ENCODE data around the gene GYS1. TPM values are rescaled to one million over a fixed set of nuclear protein-coding genes. Genes with fewer than 3 reads are reported as not detected.

GYS1 gene
- total RNA-seq, 1 donor from 2014 or later: 45.7 TPM

- peaks cover 23% of the 10 kb centered on the region for H3K36me3 Mint-ChIP-seq (ENCODE audit: low read depth, unreplicated experiment)
- H3K4me1 Mint-ChIP-seq (ENCODE audit: unreplicated experiment): peaks cover 42% of the 10 kb centered on the region
- H3K27me3 Mint-ChIP-seq (ENCODE audit: unreplicated experiment): peaks cover 21% of the 10 kb centered on the region
- peak overlapping the region; percentile 78 for H3K4me3 Mint-ChIP-seq (ENCODE audit: unreplicated experiment)
- no peak overlapping the region for H3K27ac Mint-ChIP-seq (ENCODE audit: unreplicated experiment)
- no peaks in the 10 kb centered on the region for H3K9me3 Mint-ChIP-seq (ENCODE audit: unreplicated experiment)
- TF ChIP-seq CTCF (IDR thresholded peaks at IDR 0.05; ENCODE audit: unreplicated experiment): no peak
- DNase-seq (ENCODE audit: low spot score): no peak
Observed at GRCh38 chr19:48967346-48968178, 25.5 kb downstream of the GYS1 start.

GRCh38 chr19:48966541-48967345 is 26.4 kb downstream of the GYS1 start:
- H3K4me1 Mint-ChIP-seq (ENCODE audit: unreplicated experiment): peaks cover 47% of the 10 kb centered on the region
- H3K4me3 Mint-ChIP-seq (ENCODE audit: unreplicated experiment): peak overlapping the region; percentile 99
- TF ChIP-seq CTCF (IDR thresholded peaks at IDR 0.05; ENCODE audit: unreplicated experiment): no peak
- H3K36me3 Mint-ChIP-seq (ENCODE audit: low read depth, unreplicated experiment): peaks cover 23% of the 10 kb centered on the region
- DNase-seq (ENCODE audit: low spot score): no peak
- peak overlapping the region; percentile 30 for H3K27ac Mint-ChIP-seq (ENCODE audit: unreplicated experiment)
- H3K9me3 Mint-ChIP-seq (ENCODE audit: unreplicated experiment): no peaks in the 10 kb centered on the region
- H3K27me3 Mint-ChIP-seq (ENCODE audit: unreplicated experiment): peaks cover 24% of the 10 kb centered on the region

GRCh38 chr19:48965806-48966540 is 27.1 kb downstream of the GYS1 start:
- Mint-ChIP-seq H3K4me1 (ENCODE audit: unreplicated experiment) (peaks cover 53% of the 10 kb centered on the region), H3K9me3 (ENCODE audit: unreplicated experiment) (no peaks in the 10 kb centered on the region), H3K4me3 (ENCODE audit: unreplicated experiment) (peak overlapping the region; percentile 99), H3K27ac (ENCODE audit: unreplicated experiment) (peak overlapping the region; percentile 76), H3K27me3 (ENCODE audit: unreplicated experiment) (peaks cover 26% of the 10 kb centered on the region), H3K36me3 (ENCODE audit: low read depth, unreplicated experiment) (peaks cover 26% of the 10 kb centered on the region)
- DNase-seq (ENCODE audit: low spot score): peak; percentile 80
- no peak for TF ChIP-seq CTCF (IDR thresholded peaks at IDR 0.05; ENCODE audit: unreplicated experiment)

- H3K4me1 Mint-ChIP-seq (ENCODE audit: unreplicated experiment): peaks cover 53% of the 10 kb centered on the region
- peaks cover 26% of the 10 kb centered on the region for H3K36me3 Mint-ChIP-seq (ENCODE audit: low read depth, unreplicated experiment)
Observed at GRCh38 chr19:48965040-48965805, 27.9 kb downstream of the GYS1 start, which contains the start of gene FTL. TSS of gene FTL (plus strand) at chr19:48965309. CDS start at chr19:48965508, 199 bp downstream.

More at GRCh38 chr19:48965040-48965805, 27.9 kb downstream of the GYS1 start, which contains the start of gene FTL:
- Mint-ChIP-seq H3K27me3 (ENCODE audit: unreplicated experiment) (peaks cover 27% of the 10 kb centered on the region), H3K9me3 (ENCODE audit: unreplicated experiment) (no peaks in the 10 kb centered on the region), H3K27ac (ENCODE audit: unreplicated experiment) (peak within 1 kb of the TSS; percentile 96), H3K4me3 (ENCODE audit: unreplicated experiment) (peak within 1 kb of the TSS; percentile 99)
- peak; percentile 93 for DNase-seq (ENCODE audit: low spot score)
- TF ChIP-seq CTCF (IDR thresholded peaks at IDR 0.05; ENCODE audit: unreplicated experiment): no peak

Data from endothelial cell (in vitro differentiated cells).